GM18507 (cell line): ENCODE results near the gene TIMM44.

ENCODE experiments used
- DNase-seq: peaks from one replicate; pipeline ENCODE4 v3.0.0; 2011; ENCODE audit warnings: low read depth; ENCODE audit not compliant: insufficient read length; ENCODE audit errors: extremely low spot score
- FAIRE-seq: peaks from 2 replicates; lab custom pipeline; 2011; peaks lifted over from hg19 to GRCh38; lab: Jason Lieb, UNC

The TIMM44 gene

GRCh38 chr19:7943444-7944176 lies at the start of gene TIMM44:
Gene TIMM44, minus strand, starts transcription at chr19:7943666. Its CDS starts 15 bp downstream, at chr19:7943651.
- peak; percentile 92 for DNase-seq
- FAIRE-seq, result peak; percentile 100

GRCh38 chr19:7992575-7992974 lies 49.1 kb upstream of the TIMM44 start:
- no peak for FAIRE-seq
- DNase-seq, result no peak

GRCh38 chr19:7989071-7989575 lies 45.7 kb upstream of the TIMM44 start:
- DNase-seq, result no peak

GRCh38 chr19:7988307-7988706 lies 44.8 kb upstream of the TIMM44 start:
- no peak for FAIRE-seq
- DNase-seq, result no peak

More at GRCh38 chr19:7989071-7989575, 45.7 kb upstream of the TIMM44 start:
- no peak for FAIRE-seq

- no peak for FAIRE-seq
- no peak for DNase-seq
Measured at GRCh38 chr19:7987114-7987768, 43.8 kb upstream of the TIMM44 start.

- DNase-seq (no peak), FAIRE-seq (no peak)
Measured at GRCh38 chr19:7986321-7987113, 43.1 kb upstream of the TIMM44 start.

GRCh38 chr19:7985481-7985911 lies 42.0 kb upstream of the TIMM44 start:
- no peak for DNase-seq

GRCh38 chr19:7983995-7984837 lies 40.8 kb upstream of the TIMM44 start:
- no peak for DNase-seq
- FAIRE-seq, result no peak

More at GRCh38 chr19:7985481-7985911, 42.0 kb upstream of the TIMM44 start:
- FAIRE-seq, result no peak

GRCh38 chr19:7983286-7983950 lies 40.0 kb upstream of the TIMM44 start:
- no peak for DNase-seq
- FAIRE-seq, result no peak

GRCh38 chr19:7982651-7983099 lies 39.2 kb upstream of the TIMM44 start:
- DNase-seq (no peak), FAIRE-seq (no peak)

GRCh38 chr19:7982103-7982502 lies 38.6 kb upstream of the TIMM44 start:
- FAIRE-seq, result no peak
- no peak for DNase-seq

GRCh38 chr19:7981661-7982060 lies 38.2 kb upstream of the TIMM44 start:
- DNase-seq (no peak), FAIRE-seq (no peak)

GRCh38 chr19:7981199-7981598 lies 37.7 kb upstream of the TIMM44 start:
- FAIRE-seq (no peak), DNase-seq (no peak)

GRCh38 chr19:7980635-7981121 lies 37.2 kb upstream of the TIMM44 start:
- DNase-seq (no peak), FAIRE-seq (no peak)

GRCh38 chr19:7980168-7980567 lies 36.7 kb upstream of the TIMM44 start:
- no peak for FAIRE-seq

GRCh38 chr19:7979559-7979958 lies 36.1 kb upstream of the TIMM44 start:
- no peak for DNase-seq
- FAIRE-seq, result no peak

More at GRCh38 chr19:7980168-7980567, 36.7 kb upstream of the TIMM44 start:
- no peak for DNase-seq

GRCh38 chr19:7979011-7979410 lies 35.5 kb upstream of the TIMM44 start:
- no peak for FAIRE-seq
- no peak for DNase-seq

- no peak for DNase-seq
Measured at GRCh38 chr19:7978179-7978825, 34.8 kb upstream of the TIMM44 start.

More at GRCh38 chr19:7978179-7978825, 34.8 kb upstream of the TIMM44 start:
- no peak for FAIRE-seq
